ENCODE results near the gene DPM3.
"Not testable (repeated sequence)": the region's sequence is repeated elsewhere in the genome, so short reads cannot be mapped to it uniquely, and the experiment has no call there.

Gene DPM3, protein sequence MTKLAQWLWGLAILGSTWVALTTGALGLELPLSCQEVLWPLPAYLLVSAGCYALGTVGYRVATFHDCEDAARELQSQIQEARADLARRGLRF

DNA sequence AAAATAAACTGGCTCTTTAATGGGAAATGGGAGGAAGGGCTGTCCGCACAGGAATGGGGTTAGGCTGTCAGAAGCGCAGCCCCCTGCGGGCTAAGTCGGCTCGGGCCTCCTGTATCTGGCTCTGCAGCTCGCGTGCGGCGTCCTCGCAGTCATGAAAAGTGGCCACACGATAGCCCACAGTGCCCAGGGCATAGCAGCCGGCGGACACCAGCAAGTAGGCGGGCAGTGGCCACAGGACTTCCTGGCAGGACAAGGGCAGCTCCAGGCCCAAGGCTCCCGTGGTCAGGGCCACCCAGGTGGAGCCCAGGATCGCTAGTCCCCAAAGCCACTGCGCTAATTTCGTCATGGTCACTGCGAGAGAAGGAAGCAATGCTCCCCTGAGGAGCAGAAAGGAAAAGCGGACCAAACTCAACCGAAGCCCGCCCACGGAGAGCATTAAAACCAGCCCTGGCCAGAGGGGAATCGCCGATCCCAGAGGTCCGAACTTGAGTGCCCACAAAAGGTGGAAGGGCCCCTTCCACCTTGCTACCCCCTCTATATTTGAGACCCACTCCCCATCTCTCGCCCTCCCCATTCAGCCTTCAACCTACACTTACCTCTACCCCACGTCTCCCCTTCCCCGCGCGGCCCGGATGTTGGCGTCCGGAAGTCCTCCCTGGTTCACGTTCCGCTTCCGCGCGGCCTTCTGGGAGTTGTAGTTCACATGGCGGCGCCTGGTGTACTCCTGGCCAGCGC, at the start of gene DPM3:
Gene DPM3, minus strand, starts transcription at position 637 of the 735 bp plus-strand sequence. Its CDS starts 291 bp downstream, at position 346.
- DNase-seq = peak; percentile 93

DNA sequence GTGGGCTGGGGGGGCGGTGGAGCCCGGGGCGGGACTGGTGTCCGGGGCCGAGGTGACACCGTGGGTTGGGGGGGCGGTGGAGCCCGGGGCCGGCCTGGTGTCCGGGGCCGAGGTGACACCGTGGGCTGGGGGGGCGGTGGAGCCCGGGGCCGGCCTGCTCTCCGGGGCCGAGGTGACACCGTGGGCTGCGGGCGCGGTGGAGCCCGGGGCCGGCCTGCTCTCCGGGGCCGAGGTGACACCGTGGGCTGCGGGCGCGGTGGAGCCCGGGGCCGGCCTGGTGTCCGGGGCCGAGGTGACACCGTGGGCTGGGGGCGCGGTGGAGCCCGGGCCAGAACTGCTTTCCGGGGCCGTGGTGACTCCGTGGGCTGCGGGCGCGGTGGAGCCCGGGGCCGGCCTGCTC, 49.6 kb upstream of the DPM3 start:
- DNase-seq = not testable (repeated sequence)

DNA sequence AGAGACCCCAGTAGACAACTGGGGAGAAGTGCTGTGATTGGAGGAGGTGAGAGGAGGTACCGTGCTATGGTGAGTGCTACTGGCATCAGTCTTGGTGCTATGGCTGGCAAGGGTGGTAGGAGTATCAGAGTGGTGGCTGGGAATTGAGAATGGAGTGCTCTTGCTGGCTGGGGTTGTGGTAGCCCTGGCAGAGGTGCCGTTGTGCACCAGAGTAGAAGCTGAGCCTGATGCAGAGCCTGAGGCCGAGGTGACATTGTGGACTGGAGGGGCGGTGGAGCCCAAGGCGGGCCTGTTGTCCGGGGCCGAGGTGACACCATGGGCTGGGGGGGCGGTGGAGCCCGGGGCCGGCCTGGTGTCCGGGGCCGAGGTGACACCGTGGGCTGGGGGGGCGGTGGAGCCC, 47.9 kb upstream of the DPM3 start:
- no peak for DNase-seq

DNA sequence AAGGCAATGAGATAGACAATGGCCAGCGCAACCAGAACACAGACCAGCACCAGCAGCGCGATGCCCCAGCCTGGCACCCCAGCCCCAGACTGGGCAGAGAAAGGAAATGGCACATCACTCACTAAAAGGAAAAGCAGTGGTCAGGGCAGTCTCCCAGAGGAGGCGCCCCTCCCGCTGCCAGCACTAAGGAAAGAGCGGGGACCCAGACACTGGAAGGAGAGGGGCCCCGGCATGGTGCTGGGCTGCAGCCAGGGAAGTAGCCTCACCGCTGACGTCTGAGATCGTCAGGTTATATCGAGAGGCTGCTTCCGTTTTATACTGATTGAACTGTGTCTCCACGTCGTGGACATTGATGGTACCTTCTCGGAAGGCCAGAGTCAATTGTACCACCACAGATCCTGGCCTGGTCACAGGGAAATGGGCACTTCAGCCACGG, 47.1 kb upstream of the DPM3 start:
- no peak for DNase-seq

DNA sequence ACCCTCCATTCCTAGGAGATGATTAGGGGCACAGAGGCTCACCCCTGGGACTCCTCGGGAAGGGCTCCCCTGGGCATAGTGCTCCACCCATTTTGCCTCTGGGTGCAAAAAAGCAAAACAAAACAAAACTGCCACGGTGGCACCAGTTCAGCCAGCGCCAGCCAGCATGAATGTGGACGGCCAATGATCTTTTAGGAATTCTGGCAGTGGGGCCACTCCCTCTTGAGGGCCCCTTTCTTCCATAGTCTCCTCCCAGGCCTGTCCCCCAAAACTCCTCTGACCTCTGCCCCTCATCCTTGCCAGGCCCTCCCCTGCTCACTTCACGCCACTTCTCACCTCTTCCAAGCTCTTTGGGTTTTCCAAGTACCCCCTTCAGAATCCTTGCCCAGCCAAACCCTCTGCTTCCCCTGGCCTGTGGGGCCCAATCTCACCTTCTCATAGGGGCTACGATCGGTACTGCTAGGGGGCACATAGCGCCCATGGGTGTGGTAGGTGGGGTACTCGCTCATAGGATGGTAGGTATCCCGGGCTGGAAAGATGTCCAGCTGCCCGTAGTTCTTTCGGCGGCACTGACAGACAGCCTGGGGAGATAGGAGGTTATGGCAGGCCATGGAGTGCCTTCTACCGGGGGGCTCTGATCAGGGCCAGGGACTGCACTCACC, 46.6 kb upstream of the DPM3 start:
- no peak for DNase-seq

DNA sequence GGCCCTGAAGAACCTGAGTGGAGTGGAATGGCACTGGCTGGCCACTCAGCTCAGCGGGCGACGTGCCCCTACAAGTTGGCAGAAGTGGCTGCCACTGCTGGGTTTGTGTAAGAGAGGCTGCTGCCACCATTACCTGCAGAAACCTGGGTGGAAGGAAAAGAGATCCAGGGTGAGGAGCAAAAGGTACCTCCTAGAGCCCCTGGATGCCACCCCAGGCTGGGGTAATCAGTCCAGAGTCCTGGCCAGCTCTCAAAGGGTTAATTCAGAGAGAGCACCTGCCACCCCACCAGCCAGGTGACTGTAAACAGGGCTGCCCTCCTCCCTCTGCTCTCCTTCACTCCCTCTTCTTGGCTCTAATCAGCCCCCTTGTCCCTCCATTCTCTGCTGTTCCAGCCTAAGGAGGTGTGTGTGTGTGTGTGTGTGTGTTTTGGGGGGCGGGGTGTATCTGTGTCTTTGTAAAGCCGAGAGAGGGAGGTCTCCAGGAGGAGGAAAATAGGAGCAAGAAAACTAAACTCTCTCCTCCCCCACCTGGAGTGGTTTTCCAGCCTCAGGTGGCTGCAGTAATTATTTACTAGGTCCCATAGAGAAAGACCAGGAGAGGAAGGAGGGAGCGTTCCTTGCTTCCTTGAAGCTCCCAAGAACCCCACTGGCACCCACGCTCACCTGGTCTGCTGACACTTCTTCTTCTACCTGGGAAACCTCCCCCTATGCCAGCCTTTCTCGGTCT, 45.9 kb upstream of the DPM3 start:
- peak; percentile 84 for DNase-seq

DNA sequence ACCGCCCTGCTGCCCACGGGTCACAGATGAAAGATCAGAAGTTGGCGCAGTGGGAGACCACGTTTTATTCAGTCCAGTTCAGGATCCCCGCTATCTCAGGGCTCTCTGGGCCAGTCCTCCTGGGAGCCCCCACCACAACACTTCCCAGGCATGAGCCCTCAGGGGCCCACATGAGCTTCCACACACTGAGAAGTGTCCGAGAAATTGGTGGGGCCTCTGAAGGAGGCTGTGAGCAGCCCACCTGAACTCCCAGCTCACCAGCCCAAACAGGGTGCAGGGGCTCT, 45.4 kb upstream of the DPM3 start:
- DNase-seq = no peak

DNA sequence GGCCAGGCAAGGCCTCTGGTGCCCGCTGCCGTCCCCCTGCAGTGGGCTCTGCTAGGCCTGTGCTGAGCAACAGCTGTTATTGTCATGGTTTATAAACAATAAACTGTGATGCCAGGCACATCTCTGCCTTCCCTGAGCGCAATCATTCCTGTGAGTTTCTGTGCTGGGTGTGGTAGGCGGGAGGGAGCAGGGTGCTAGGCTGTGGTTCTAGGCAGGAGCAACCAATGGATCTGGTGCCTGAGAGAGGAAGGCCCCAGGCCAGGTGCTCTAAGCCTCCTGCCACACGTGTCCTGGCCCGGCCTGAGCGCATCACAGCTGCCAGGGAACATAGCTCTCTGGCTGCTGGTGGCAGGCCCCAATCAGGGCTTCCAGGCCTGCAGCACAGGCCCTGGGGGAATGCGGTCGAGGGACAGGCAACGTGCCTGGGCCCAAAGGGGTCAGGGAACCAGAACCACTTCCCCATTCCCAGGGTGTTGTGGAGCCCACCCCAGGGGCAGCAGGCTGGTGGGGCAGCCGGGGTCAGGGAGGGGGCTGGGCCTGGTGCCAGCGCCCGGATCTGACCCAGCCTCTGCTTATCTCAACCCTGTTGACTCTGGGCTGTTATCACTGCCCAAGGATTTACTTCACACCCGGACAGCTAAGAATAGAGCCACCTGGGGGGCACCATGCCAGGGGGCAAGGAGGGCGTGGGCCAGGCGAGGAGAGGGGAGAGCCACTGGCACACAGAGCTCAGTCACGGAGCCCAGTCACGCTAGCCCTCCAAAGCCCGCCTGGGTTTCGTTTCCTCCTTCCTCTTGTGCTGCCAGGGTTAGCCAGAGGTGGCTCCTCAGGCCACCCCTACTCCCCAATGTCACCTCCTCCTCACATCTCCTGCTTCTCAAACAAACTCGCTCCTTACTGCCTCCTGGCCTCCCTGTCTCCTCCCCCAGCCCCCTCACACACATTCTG, 44.8 kb upstream of the DPM3 start:
- DNase-seq = peak; percentile 89

DNA sequence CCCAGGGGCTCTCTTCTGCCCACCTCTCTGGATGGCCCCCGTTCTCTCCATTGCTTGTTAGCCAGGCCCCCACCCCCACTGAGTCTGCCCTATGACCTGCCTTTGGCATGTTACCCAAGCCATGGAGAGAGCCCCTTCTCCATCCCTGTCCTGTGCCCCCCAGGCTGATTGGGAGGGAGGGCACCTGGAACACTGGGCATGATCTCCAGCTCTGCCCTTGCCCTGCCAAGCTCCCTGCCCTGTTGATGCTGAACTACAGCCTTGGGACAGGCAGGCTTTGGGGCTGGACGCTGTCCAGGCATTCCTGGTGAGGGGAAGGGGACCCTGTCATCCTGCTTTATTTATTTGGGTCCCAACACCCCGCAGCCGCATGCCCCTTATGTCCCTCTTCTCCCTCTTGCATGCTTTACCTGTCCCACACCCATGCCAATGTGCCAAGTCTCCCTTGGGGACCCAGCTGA, 44.0 kb upstream of the DPM3 start:
- DNase-seq = no peak

DNA sequence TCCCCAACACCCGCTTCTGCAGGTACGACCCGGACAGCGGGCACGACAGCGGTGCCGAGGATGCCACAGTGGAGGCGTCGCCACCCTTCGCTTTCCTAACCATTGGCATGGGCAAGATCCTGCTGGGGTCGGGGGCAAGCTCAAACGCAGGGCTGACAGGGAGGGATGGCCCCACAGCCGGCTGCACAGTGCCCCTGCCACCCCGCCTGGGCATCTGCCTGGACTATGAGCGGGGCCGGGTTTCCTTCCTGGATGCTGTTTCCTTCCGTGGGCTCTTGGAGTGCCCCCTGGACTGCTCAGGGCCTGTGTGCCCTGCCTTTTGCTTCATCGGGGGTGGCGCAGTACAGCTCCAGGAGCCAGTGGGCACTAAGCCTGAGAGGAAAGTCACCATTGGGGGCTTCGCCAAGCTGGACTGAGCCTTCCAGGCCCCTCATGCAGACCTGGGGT, 43.5 kb upstream of the DPM3 start:
- no peak for DNase-seq

DNA sequence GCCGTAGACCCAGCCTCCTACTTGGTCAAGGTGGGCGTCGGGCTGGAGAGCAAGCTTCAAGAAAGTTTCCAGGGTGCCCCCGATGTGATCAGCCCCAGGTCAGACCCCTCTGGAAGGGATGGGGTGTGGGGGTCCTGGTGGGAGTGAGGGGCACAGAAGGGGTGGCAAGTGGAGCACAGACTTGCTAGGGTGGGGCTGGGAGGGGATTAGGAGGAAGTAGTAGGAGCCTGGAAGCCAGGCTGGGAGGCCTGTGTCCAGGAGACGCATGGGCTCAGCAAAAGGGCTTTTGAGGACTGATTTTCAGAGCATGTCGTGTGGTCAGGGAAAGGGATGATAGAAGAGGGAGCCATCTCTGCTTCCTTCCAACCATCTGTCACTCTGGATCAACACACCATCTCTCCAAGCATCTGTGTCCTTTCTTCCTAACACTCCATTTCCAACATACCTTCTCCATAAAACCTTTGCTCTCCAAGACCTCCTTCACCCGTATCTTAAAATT, 41.8 kb upstream of the DPM3 start:
- no peak for DNase-seq

DNA sequence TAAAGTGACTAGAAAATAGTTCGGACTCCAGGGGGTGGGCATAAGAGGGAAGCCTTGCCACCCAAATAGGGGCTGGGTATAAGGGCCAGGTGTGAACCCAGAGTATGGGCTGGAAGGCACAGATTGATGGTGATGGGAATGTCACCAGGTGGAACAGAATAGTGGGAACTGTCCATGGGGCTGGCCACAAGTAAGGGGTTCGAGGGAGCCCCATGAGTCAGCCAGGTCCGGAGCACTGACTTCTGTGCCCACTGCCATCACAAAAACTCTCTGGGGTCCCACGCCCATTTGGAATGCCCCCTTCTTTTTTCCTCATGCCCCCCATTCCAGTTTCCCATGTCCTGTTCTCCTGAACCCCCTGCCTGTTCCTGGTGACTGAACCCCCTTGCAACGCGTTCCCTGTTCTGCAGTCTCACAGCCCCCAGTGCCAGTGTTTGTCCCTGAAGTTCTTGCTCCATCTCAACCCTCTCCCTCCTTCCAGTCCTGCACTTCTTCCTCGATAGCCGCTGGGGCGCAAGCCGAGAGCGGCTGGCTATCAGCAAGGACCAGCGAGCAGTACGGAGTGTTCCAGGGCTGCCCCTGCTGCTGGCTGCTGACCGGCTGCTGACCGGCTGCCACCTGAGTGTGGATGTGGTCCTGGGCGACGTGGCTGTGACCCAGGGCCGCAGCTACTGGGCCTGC, 41.2 kb upstream of the DPM3 start:
- no peak for DNase-seq

DNA sequence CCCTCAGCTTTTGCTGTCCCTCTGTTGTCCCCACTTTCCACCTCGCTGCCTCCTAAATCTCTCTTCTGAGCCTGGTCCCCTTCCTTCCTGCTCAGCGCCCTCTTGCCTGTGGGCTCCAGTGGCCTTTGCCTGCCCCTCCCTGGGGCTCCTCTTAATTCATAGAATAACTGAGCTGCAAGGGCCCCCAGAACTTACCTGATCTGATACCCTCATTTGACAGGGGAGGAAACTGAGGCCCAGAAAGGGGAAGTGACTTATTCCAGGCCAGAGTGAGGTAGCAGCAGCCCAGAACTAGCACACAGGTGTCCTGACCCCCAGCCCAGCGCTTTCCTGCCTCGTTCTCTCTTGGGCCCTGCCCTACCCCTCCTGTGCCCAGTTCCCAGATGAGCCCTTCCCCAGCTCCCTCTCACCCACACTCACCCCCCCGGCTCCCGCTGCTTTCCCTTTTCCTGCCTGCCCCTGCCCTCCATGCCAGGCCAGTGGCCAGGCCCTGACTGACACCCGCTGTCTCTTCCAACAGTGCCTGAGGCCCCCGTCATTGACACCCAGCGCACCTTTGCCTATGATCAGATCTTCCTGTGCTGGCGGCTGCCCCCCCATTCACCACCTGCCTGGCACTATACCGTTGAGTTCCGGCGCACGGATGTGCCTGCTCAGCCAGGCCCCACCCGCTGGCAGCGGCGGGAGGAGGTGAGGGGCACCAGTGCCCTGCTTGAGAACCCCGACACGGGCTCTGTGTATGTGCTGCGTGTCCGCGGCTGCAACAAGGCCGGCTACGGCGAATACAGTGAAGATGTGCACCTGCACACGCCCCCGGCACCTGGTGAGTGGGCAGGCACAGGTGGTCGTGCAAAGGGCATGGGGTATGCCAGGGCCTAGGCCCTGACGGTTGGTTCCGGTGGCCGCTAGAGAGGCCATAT, 39.0 kb upstream of the DPM3 start:
- no peak for DNase-seq

DNA sequence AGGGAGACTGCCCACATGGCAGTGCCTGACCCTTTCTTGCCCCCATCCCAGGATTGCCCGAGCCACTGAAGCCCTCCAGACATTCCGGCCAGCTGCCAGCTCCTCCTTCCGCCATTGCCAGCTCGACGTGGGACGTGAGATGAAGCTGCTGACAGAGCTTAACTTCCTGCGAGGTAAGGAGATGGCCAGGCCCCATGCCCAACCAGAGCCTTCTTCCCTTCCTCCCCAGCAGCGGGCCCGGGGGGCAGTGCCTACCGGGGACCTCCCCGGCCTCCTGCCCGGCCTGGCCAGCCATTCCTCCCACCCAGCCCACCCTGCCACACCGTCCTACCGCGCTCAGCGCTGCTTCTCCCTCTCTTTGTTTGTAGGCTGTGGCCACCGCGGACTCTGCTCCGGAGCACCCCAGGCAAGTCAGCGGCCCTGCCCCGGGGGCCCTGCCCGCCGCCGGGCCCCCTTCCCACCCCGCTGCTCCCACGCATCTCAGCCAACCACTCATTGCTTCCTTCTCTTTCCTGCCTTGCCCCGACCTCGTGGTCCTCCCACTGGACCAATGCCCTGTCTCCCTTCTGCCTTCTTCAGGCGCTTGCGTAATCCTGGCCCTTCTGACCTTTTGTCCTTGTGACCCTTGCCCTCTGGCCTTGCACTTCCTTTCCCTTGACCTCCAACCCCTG, 38.2 kb upstream of the DPM3 start:
- DNase-seq = no peak

DNA sequence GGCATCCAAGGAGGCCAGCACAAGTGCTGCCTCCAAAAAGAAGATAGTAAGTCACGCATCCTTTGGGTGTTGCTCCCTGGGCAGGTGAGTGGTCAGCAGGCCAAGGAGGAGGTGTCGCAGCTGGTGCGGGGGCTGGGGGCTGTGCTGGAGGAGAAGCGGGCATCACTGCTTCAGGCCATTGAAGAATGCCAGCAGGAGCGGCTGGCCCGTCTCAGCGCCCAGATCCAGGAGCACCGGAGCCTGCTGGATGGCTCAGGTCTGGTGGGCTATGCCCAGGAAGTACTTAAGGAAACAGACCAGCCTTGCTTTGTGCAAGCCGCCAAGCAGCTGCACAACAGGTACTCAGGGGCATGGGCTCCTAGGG, 37.6 kb upstream of the DPM3 start:
- no peak for DNase-seq

DNA sequence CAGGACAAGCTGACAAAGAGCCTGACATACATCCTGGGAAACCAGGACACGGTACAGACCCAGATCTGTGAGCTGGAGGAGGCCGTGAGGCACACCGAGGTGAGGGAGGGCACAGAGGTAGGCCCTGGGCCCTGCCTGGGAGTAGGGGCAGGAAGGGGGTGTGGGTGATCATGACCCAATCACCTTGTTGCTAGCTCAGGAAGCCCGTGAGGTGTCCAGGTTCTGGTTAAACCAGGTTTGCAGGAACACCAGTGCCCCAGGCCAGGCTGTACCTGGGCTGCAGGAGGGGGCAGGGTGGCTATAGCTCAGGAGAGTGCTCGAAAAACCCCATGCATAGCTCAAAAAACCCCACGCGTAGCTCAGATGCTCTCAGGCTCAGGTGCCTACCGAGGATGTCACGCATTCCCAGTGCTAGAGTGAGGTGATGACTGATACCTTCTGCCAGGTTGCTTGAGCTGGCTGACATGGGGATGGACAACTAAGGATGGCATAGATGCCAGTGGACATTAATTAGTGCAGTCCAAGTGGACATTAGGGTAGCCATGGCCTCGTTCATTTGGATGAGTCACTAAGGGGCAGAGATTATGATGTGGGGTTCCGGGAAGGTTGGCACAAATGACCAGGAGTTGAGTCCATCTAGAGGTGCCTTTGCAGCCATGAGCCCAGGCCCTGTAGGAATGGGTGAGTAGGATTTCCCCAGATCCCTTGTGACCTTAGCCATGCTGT, 37.0 kb upstream of the DPM3 start:
- DNase-seq = no peak

DNA sequence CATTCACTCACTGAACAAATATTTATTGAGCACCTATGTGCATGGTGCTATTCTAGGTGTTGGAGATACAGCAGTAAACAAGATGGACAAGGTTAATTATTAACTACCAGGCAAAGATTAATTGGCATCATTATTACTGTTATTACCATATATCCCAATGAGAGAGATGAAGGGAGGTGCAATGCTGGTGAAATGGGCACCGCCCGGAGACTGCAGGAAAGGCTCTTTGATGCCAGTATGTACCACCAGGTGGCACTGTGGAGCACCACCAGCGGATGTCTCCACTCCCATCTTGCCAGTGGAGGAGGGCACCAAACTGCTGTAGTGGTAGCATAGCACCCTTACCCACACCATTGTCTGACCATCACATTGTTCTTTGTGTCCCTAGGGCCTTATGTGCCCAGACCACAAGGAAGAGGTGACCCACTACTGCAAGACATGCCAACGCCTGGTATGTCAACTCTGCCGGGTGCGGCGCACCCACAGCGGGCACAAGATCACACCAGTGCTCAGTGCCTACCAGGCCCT, 36.3 kb upstream of the DPM3 start:
- DNase-seq = peak; percentile 98

DNA sequence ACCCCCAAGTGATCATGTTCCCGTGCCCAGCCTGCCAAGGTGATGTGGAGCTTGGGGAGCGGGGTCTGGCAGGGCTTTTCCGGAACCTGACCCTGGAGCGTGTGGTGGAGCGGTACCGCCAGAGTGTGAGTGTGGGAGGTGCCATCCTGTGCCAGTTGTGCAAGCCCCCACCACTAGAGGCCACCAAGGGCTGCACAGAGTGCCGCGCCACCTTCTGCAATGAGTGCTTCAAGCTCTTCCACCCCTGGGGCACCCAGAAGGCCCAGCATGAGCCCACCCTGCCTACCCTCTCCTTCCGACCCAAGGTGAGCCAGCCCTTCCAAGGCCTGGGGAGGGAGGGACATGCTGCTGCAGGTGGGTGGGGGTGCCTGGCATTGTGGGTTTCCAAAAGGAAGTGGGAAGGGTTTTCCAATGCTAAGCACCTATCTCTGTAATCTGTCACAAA, 35.6 kb upstream of the DPM3 start:
- DNase-seq = peak; percentile 92

All from DMS53 (cell line).